OCI-LY3 (cell line): ENCODE results near the gene KLHL36.

Experiments
- EZH2phosphoT487 ChIP-seq: fragments of 200-600 bp; shearing (Covaris generic); IDR thresholded peaks from 2 replicates; pipeline ENCODE4 v1.6.1; 2018; ENCODE audit warnings: antibody characterized with exemption, mixed run types, low read depth
- TF ChIP-seq, protein P1 (sequence below): fragments of 200-600, 300-600 bp; sonication (generic); IDR thresholded peaks from 2 replicates; pipeline ENCODE4 v1.5.1; 2014; ENCODE audit warnings: antibody characterized with exemption, low read length, low read depth

DNA sequence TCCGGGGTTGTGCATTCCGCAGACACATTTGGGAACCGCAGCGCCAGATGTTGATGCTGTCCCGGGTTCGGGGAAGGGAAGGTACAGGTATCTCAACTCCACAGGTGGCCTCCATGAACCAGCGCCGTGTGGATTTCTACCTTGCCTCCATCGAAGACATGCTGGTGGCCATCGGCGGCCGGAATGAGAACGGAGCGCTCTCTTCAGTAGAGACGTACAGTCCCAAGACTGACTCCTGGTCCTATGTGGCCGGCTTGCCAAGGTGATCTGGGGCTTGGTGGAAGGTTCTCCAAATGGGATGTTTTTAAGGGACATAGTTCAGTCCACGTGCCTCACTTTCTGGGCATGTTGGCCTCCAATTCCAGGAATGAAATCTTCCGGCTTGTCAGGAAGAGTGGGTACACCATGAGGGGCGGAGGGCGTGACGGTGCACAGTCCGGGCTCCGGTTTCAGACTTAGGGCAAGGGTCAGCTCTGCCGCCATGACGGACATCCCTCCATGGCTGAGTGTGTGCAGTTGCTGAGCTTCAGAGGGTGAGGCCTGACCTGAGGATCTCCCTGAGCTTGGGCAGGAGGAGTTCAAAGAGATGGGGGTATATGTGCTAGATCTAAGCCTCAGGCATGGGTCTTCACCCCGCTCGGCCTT lies 11.5 kb downstream of the KLHL36 start:
- TF ChIP-seq, protein P1, sequence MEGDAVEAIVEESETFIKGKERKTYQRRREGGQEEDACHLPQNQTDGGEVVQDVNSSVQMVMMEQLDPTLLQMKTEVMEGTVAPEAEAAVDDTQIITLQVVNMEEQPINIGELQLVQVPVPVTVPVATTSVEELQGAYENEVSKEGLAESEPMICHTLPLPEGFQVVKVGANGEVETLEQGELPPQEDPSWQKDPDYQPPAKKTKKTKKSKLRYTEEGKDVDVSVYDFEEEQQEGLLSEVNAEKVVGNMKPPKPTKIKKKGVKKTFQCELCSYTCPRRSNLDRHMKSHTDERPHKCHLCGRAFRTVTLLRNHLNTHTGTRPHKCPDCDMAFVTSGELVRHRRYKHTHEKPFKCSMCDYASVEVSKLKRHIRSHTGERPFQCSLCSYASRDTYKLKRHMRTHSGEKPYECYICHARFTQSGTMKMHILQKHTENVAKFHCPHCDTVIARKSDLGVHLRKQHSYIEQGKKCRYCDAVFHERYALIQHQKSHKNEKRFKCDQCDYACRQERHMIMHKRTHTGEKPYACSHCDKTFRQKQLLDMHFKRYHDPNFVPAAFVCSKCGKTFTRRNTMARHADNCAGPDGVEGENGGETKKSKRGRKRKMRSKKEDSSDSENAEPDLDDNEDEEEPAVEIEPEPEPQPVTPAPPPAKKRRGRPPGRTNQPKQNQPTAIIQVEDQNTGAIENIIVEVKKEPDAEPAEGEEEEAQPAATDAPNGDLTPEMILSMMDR = no peak
- no peak for TF ChIP-seq EZH2phosphoT487
